IPS-15b (cell line): ENCODE results near the gene TOP1.
"Not testable (repeated sequence)": the region's sequence is repeated elsewhere in the genome, so short reads cannot be mapped to it uniquely, and the experiment has no call there.

Source experiments
- H3K27me3 ChIP-seq: one replicate; pipeline ENCODE4 v1.6.1; 2013; ENCODE audit warnings: low read length; ENCODE audit not compliant: control insufficient read depth, insufficient read depth
- H3K36me3 ChIP-seq: one replicate; pipeline ENCODE4 v1.6.1; 2013; ENCODE audit warnings: low read length; ENCODE audit not compliant: control insufficient read depth, insufficient read depth
- H3K4me1 ChIP-seq: one replicate; pipeline ENCODE4 v1.6.1; 2013; ENCODE audit warnings: mild to moderate bottlenecking, low read length; ENCODE audit not compliant: control insufficient read depth, insufficient read depth
- H3K4me3 ChIP-seq: one replicate; pipeline ENCODE4 v1.5.1; 2013; ENCODE audit warnings: low read depth, low read length
- H3K9ac ChIP-seq: one replicate; pipeline ENCODE4 v1.6.1; 2013; ENCODE audit warnings: low read depth, mild to moderate bottlenecking, low read length
- H3K9me3 ChIP-seq: one replicate; pipeline ENCODE4 v1.6.1; 2013; ENCODE audit warnings: mild to moderate bottlenecking, low read length; ENCODE audit not compliant: control insufficient read depth, insufficient read depth

TOP1 gene

DNA sequence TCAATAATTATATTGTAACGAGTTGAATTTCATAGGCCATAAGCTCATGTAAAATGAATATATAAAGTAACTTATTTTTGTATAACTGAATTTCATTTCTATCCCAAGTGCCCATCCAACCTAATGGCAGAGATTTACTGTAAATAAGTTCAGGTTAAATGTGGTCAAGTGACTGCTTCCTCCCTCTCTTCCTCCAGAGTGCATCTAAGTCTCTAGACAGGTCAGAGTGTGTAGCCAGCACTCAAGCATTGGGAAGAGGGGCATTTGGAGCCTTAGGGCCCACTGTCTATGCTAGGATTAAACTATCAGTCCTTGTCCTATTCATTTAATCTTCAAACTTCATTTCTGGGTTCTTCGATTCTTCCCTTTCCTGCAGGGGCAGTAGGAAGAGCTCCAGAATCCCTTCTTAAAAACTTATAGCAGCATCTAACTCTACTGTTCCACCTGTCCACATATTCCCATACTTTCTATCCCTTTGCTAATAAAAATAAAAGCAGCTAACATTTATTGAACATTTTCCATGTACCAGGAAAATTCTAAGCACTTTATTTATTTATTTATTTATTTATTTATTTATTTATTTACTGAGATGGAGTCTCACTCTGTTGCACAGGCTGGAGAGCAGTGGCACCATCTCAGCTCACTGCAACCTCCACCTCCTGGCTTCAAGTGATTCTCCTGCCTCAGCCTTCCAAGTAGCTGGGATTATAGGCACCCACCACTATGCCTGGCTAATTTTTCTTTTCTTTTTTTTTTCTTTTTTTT lies 36.1 kb upstream of the TOP1 start:
- no peak overlapping the region for H3K4me3 ChIP-seq
- peaks cover 10% of the 10 kb centered on the region for H3K4me1 ChIP-seq
- H3K9ac ChIP-seq: no peak overlapping the region
- H3K27me3 ChIP-seq: peaks cover 2% of the 10 kb centered on the region
- no peaks in the 10 kb centered on the region for H3K9me3 ChIP-seq
- H3K36me3 ChIP-seq: no peaks in the 10 kb centered on the region

DNA sequence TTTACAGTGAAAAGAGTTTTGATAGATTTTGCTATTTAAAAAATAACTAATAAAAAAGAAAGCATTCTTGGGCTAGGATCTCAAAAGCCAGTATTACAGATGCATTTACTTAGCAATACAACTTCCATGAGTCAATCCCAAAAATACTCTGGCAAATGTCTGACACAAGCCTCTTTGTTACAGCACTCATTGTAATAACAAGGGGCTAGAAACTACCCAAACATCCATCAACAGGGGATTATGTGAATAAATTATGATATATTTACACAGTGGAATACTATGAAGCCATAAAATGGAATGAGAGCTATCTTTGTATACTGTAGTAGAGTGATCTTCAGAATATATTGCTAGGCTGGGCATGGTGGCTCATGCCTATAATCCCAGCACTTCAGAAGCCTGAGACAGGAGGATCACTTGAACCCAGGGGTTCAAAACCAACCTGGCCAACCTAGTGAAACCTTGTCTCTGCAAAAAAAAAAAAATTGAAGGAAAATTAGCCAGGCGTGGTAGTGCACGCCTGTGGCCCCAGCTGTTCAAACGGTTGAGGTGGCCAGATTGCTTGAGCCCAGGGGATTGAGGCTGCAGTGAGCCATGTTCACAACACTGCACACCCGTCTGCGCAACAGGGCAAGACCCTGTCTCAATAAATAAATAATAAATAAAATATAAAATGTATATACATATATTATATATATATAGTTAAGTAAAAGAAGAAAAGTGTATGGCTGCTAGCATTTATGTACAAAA lies 34.7 kb upstream of the TOP1 start:
- no peak overlapping the region for H3K4me3 ChIP-seq
- no peak overlapping the region for H3K9ac ChIP-seq
- H3K36me3 ChIP-seq: no peaks in the 10 kb centered on the region
- peaks cover 2% of the 10 kb centered on the region for H3K27me3 ChIP-seq
- H3K9me3 ChIP-seq: no peaks in the 10 kb centered on the region
- H3K4me1 ChIP-seq: peaks cover 10% of the 10 kb centered on the region

DNA sequence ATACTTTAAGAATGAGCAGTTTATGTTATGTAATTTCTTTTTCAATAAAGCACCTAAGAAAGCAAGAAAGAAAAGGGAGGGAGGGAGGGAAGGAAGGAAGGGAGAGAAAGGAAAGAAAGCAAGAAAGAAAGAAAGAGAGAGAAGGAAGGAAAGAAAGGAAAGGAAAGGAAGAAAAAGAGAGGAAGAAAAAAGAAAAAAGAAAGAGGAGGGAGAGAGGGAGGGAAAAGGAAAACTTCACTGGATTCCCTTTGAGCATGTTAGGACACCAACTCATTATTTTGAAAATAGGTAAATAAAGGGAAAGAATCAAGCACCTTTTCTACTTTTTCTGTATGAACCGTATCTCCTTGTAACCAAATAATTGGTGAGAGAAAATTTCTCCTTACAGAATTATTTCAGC lies 32.3 kb upstream of the TOP1 start:
- Histone ChIP-seq H3K9me3 (no peaks in the 10 kb centered on the region), H3K36me3 (no peaks in the 10 kb centered on the region), H3K9ac (no peak overlapping the region), H3K4me1 (peaks cover 6% of the 10 kb centered on the region), H3K4me3 (no peak overlapping the region), H3K27me3 (no peaks in the 10 kb centered on the region)

DNA sequence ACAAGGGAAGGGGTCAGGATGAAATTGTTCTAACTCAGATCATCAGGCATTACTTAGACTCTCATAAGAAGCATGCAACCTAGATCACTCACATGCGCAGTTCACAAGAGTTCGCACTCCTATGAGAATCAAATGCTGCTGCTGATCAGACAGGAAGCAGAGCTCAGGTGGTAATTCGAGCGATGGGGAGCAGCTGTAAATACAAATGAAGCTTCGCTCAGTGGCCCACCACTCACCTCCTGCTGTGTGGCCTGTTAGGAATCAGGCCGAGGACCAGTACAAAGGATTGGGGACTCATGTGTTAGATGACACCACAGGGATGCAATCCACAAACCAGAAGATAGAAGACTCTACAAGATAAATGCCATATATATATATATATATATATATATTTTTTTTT lies 31.5 kb upstream of the TOP1 start:
- Histone ChIP-seq H3K9ac (no peak overlapping the region), H3K36me3 (no peaks in the 10 kb centered on the region), H3K4me1 (peaks cover 6% of the 10 kb centered on the region), H3K4me3 (no peak overlapping the region), H3K27me3 (no peaks in the 10 kb centered on the region), H3K9me3 (no peaks in the 10 kb centered on the region)

DNA sequence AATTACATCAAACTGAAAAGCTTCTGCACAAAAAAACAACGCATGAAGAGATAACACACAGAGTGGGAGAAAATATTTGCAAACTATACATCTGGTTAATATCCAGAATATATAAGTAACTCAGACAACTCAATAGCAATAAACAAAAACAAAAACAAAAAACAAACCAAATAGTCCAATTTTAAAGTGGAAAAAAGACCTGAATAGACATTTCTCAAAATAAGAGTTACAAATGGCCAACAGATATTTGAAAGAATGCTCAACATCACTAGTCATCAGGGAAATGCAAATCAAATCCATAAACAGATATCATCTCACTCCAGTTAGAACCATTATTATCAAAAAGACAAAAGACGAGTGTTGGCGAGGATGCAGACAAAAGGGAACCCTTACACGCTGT lies 28.8 kb upstream of the TOP1 start:
- no peak overlapping the region for H3K4me3 ChIP-seq
- no peaks in the 10 kb centered on the region for H3K36me3 ChIP-seq

DNA sequence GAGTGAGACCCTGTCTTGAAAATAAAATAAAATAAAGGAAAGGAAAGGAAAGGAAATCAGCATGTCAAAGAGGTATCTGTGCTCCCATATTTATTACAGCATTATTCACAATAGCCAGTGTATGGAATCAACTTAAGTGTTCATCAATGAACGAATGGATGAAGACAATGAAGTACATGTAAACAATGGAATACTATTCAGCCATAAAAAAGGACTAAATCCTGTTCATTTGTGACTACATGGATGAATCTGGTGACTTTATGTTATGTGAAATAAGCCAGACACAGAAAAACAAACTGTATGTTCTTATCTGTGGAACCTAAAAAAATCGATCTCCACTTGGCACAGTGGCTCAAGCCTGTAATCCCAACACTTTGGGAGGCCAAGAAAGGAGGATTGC lies 28.0 kb upstream of the TOP1 start:
- no peak overlapping the region for H3K9ac ChIP-seq
- peaks cover 6% of the 10 kb centered on the region for H3K4me1 ChIP-seq

More for the DNA sequence above, 28.8 kb upstream of the TOP1 start:
- Histone ChIP-seq H3K27me3 (no peaks in the 10 kb centered on the region), H3K4me1 (peaks cover 6% of the 10 kb centered on the region), H3K9me3 (no peaks in the 10 kb centered on the region), H3K9ac (no peak overlapping the region)

DNA sequence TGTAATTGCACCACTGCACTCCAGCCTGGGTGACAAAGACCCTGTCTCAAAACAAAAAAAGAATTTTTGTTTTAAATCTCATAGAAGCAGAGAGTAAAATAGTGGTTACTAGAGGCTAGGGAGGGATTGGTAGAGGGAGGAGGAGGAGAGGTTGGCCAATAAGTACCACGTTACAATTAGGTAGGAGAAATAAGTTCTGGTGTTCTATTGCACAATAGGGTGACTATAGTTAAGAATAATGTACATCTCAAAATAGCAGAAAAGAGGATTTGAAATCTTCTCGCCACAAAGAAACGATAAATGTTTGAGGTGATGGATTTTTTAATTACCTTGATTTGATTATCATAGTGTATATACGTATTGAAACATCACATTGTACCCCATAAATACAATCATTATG lies 27.1 kb upstream of the TOP1 start:
- Histone ChIP-seq H3K9me3 (peaks cover under 1% of the 10 kb centered on the region), H3K36me3 (no peaks in the 10 kb centered on the region), H3K9ac (no peak overlapping the region), H3K4me3 (no peak overlapping the region), H3K4me1 (peaks cover 6% of the 10 kb centered on the region), H3K27me3 (no peaks in the 10 kb centered on the region)

More for the DNA sequence above, 28.0 kb upstream of the TOP1 start:
- Histone ChIP-seq H3K36me3 (no peaks in the 10 kb centered on the region), H3K9me3 (no peaks in the 10 kb centered on the region), H3K27me3 (no peaks in the 10 kb centered on the region), H3K4me3 (no peak overlapping the region)

DNA sequence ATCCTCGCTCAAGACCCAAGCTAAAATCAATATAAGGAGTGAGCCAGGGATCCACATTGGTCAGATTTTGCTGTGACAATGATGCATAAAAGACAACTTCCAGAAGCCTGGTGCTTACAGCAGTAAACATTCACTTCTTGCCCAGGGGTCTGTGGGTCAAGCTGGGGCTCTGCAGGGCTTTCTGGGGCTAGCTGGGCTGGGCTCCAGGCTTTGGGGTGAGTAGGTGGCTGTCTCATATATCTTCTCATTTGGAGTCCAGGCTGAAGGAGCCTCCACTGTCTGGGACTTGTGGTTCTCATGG lies 25.8 kb upstream of the TOP1 start:
- H3K27me3 ChIP-seq: no peaks in the 10 kb centered on the region
- H3K4me3 ChIP-seq: no peak overlapping the region
- H3K9me3 ChIP-seq: peaks cover 3% of the 10 kb centered on the region
- H3K9ac ChIP-seq: no peak overlapping the region
- H3K4me1 ChIP-seq: no peaks in the 10 kb centered on the region
- peaks cover 3% of the 10 kb centered on the region for H3K36me3 ChIP-seq

DNA sequence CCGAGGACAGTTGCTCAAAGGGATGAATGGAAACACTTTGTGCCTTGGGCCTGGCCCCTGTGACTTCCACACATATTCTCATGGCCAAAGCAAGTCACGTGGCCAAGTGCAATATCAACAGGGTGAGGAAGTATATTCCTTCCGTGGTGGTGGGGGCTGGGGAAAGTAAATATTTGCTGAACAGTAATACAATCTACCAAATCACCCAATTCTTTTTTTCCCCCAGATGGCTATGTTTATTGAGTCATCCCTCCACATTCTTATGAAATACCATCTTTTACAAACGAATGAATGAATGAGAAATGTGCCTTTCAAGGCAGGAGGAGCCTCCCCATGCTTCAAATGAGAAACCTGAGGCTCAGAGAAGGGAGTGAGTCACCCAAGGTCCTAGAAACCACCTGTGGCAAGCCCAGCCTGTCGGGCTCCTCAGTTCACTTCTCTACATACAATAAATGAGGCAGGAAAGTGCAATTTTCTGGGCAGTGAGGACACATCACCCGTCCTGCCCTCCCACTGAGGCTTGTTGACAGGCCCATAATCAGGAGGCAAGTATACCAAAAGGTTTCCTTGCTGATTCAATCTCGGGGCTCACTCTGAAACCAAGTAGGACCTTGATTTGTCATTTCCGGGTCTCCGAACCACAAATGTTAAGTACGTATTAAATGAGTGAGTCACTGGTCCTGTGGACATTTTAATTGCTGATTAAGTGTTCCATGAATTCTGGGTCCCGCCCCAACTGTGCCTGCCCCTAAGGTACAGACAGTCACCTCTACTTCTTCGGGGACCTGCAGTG lies 25.3 kb upstream of the TOP1 start:
- Histone ChIP-seq H3K36me3 (peaks cover 3% of the 10 kb centered on the region), H3K9ac (no peak overlapping the region), H3K9me3 (peaks cover 3% of the 10 kb centered on the region), H3K4me1 (peaks cover 3% of the 10 kb centered on the region), H3K4me3 (no peak overlapping the region), H3K27me3 (no peaks in the 10 kb centered on the region)

DNA sequence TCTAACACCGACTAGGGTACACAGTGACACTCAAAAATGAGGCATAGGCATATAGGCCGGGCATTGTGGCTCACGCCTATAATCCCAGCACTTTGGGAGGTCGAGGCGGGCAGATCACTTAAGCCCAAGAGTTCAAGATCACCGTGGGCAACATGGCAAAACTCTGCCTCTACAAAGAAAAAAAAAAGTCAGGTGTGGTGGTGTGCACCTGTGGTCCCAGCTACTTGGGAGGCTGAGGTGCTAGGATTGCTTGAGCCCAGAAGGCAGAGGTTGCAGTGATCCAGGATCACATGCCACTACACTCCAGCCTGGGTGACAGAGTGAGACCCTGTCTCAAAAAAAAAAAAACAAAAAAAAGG lies 24.7 kb upstream of the TOP1 start:
- H3K27me3 ChIP-seq, H3K4me1 ChIP-seq, H3K9me3 ChIP-seq, H3K9ac ChIP-seq, H3K36me3 ChIP-seq, H3K4me3 ChIP-seq: not testable (repeated sequence)

DNA sequence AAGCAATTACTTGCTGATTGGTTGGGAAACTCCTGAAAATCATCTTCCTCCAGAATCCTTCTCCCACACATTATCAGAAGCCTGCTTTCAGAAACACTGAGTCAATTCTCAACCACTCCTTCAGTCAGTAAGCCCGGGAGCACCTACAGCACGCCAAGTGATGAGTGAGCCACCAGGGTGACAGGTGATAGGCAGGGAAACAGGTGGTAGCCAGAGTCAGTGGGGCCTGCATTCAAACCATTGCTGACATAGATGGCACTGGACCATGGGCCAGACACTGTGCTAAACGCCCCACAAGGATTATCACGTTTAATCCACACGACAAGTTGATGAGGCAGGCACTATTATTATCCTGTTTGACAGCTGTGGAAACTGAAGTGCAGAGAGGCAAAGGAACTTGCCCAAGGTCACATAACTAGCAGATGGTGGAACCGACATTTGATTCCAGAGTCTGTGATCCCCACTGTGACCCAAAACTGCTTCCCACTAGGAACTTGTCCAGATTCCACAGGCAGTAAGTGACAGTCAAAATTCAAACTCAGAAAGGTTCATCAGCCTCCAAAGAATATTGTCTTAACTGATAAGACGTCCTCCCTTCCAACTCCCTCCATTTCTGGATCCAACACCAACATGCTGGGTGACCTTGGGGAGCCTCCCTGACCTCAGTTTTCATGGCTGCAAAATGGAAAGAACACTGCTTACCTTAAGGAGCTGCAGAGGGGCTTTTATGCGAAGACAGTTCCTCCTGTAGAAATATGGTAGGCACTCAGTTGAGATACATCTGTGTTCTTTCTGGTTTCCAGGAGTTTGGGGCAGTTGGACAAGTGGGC lies 23.9 kb upstream of the TOP1 start:
- H3K4me1 ChIP-seq: peaks cover 3% of the 10 kb centered on the region
- no peak overlapping the region for H3K9ac ChIP-seq
- no peak overlapping the region for H3K4me3 ChIP-seq
- H3K27me3 ChIP-seq: no peaks in the 10 kb centered on the region
- peaks cover 3% of the 10 kb centered on the region for H3K9me3 ChIP-seq
- H3K36me3 ChIP-seq: peaks cover 3% of the 10 kb centered on the region
